ENCODE measurements around the gene PCP2. TPM values are rescaled to one million over a fixed set of nuclear protein-coding genes. Genes with fewer than 3 reads are reported as not detected.

Gene PCP2
- total and polyA plus RNA-seq, 2 donors (not counting 1 experiment from before 2014, with no cell fraction given): not detected

- Histone ChIP-seq H4K20me1 (ENCODE audit: control insufficient read depth, extremely low read depth, insufficient read depth, low read length) (no peaks in the 10 kb centered on the region), H3K4me3 (replicated peaks in 1 of 4; ENCODE audit: control extremely low read depth in 1 of 4, insufficient read depth in 1 of 4, low read depth in 3 of 4, low read length in 4 of 4) (no peak overlapping the region), H2AFZ (ENCODE audit: low read length) (no peak overlapping the region), H3K4me1 (ENCODE audit: control insufficient read depth, extremely low read depth, insufficient read depth, low read length) (no peaks in the 10 kb centered on the region), H3K79me2 (ENCODE audit: control insufficient read depth, insufficient read depth, low read length) (no peaks in the 10 kb centered on the region), H3K9me3 (ENCODE audit: control insufficient read depth, insufficient read depth, low read depth, low read length) (no peaks in the 10 kb centered on the region), H3K9ac (ENCODE audit: insufficient read depth, low read length) (no peak overlapping the region), H3K27ac (ENCODE audit: insufficient read depth, low read length) (no peak overlapping the region), H3K4me2 (ENCODE audit: extremely low read depth, insufficient read depth, low read length) (no peak overlapping the region), H3K36me3 (ENCODE audit: control insufficient read depth, insufficient read depth, low read length) (peaks cover 22% of the 10 kb centered on the region), H3K27me3 (ENCODE audit: control insufficient read depth, insufficient read depth, low read length) (no peaks in the 10 kb centered on the region)
- TF ChIP-seq EZH2 (IDR thresholded peaks at IDR 0.05; ENCODE audit: low read length, missing control alignments) (no peak), CTCF (conservative IDR thresholded peaks at IDR 0.05 in 1 of 2, IDR thresholded peaks at IDR 0.05 in 1 of 2; ENCODE audit: low read depth in 1 of 2, low read length in 2 of 2) (no peak)
- DNase-seq (ENCODE audit: low read depth in 2 of 2): no peak
Observed at GRCh38 chr19:7619671-7620441, 13.7 kb downstream of the PCP2 start.

- H3K36me3 ChIP-seq (ENCODE audit: control insufficient read depth, insufficient read depth, low read length): peaks cover 21% of the 10 kb centered on the region
- no peak for TF ChIP-seq EZH2 (IDR thresholded peaks at IDR 0.05; ENCODE audit: low read length, missing control alignments)
- TF ChIP-seq CTCF (conservative IDR thresholded peaks at IDR 0.05 in 1 of 2, IDR thresholded peaks at IDR 0.05 in 1 of 2; ENCODE audit: low read depth in 1 of 2, low read length in 2 of 2): no peak
- H3K9ac ChIP-seq (ENCODE audit: insufficient read depth, low read length): no peak overlapping the region
- H3K79me2 ChIP-seq (ENCODE audit: control insufficient read depth, insufficient read depth, low read length): no peaks in the 10 kb centered on the region
- no peak overlapping the region for H3K27ac ChIP-seq (ENCODE audit: insufficient read depth, low read length)
- H3K4me3 ChIP-seq (replicated peaks in 1 of 4; ENCODE audit: control extremely low read depth in 1 of 4, insufficient read depth in 1 of 4, low read depth in 3 of 4, low read length in 4 of 4): no peak overlapping the region
- H3K9me3 ChIP-seq (ENCODE audit: control insufficient read depth, insufficient read depth, low read depth, low read length): no peaks in the 10 kb centered on the region
- no peaks in the 10 kb centered on the region for H3K4me1 ChIP-seq (ENCODE audit: control insufficient read depth, extremely low read depth, insufficient read depth, low read length)
- H2AFZ ChIP-seq (ENCODE audit: low read length): no peak overlapping the region
- H4K20me1 ChIP-seq (ENCODE audit: control insufficient read depth, extremely low read depth, insufficient read depth, low read length): no peaks in the 10 kb centered on the region
- H3K4me2 ChIP-seq (ENCODE audit: extremely low read depth, insufficient read depth, low read length): no peak overlapping the region
- no peaks in the 10 kb centered on the region for H3K27me3 ChIP-seq (ENCODE audit: control insufficient read depth, insufficient read depth, low read length)
- no peak for DNase-seq (ENCODE audit: low read depth in 2 of 2)
Observed at GRCh38 chr19:7618771-7619510, 14.6 kb downstream of the PCP2 start.

- H3K79me2 ChIP-seq (ENCODE audit: control insufficient read depth, insufficient read depth, low read length): no peaks in the 10 kb centered on the region
- H3K27ac ChIP-seq (ENCODE audit: insufficient read depth, low read length): no peak overlapping the region
- no peaks in the 10 kb centered on the region for H3K27me3 ChIP-seq (ENCODE audit: control insufficient read depth, insufficient read depth, low read length)
- H3K4me2 ChIP-seq (ENCODE audit: extremely low read depth, insufficient read depth, low read length): no peak overlapping the region
- TF ChIP-seq EZH2 (IDR thresholded peaks at IDR 0.05; ENCODE audit: low read length, missing control alignments) (no peak), CTCF (conservative IDR thresholded peaks at IDR 0.05 in 1 of 2, IDR thresholded peaks at IDR 0.05 in 1 of 2; ENCODE audit: low read depth in 1 of 2, low read length in 2 of 2) (no peak)
- H2AFZ ChIP-seq (ENCODE audit: low read length): no peak overlapping the region
- no peaks in the 10 kb centered on the region for H3K9me3 ChIP-seq (ENCODE audit: control insufficient read depth, insufficient read depth, low read depth, low read length)
- no peaks in the 10 kb centered on the region for H3K4me1 ChIP-seq (ENCODE audit: control insufficient read depth, extremely low read depth, insufficient read depth, low read length)
- H4K20me1 ChIP-seq (ENCODE audit: control insufficient read depth, extremely low read depth, insufficient read depth, low read length): no peaks in the 10 kb centered on the region
- H3K4me3 ChIP-seq (replicated peaks in 1 of 4; ENCODE audit: control extremely low read depth in 1 of 4, insufficient read depth in 1 of 4, low read depth in 3 of 4, low read length in 4 of 4): no peak overlapping the region
- DNase-seq (ENCODE audit: low read depth in 2 of 2): no peak
- H3K36me3 ChIP-seq (ENCODE audit: control insufficient read depth, insufficient read depth, low read length): peaks cover 21% of the 10 kb centered on the region
- no peak overlapping the region for H3K9ac ChIP-seq (ENCODE audit: insufficient read depth, low read length)
Observed at GRCh38 chr19:7618348-7618747, 15.2 kb downstream of the PCP2 start.

Data from fibroblast of lung (primary cell).